Vagina (tissue), 2 donors: Measurements from ENCODE around the gene DYRK1A.

ENCODE experiments used
- CTCF ChIP-seq, 3 experiments: fragments of 450-650 bp in 2 of 3; fragments of 200-600 bp in 1 of 3; sonication (generic) in 1 of 3; IDR thresholded peaks; one replicate each; pipeline ENCODE4 v1.5.1; 2017 to 2019; ENCODE audit warnings: antibody characterized with exemption in 3 of 3, mild to moderate bottlenecking in 2 of 3, moderate library complexity in 2 of 3
- POLR2A ChIP-seq, 2 donors: fragments of 450-650 bp; IDR thresholded peaks; one replicate each; pipeline ENCODE4 v1.6.1; 2017; ENCODE audit warnings: antibody characterized with exemption in 2 of 2, mild to moderate bottlenecking in 2 of 2, moderate library complexity in 2 of 2

- TF ChIP-seq CTCF (IDR thresholded peaks at IDR 0.05) = no peak
- no peak for TF ChIP-seq POLR2A (IDR thresholded peaks at IDR 0.05)
Measured at GRCh38 chr21:37516998-37517397, 150.4 kb downstream of the DYRK1A start.
